GM12864 (cell line): ENCODE data around the gene SSX2IP.

ENCODE experiments used
- DNase-seq: peaks from one replicate; pipeline ENCODE4 v3.0.0-alpha.2; 2011; ENCODE audit warnings: low read depth
- H3K4me3 ChIP-seq: 2 replicates; pipeline ENCODE4 v1.5.1; 2011; ENCODE audit warnings: mild to moderate bottlenecking, low read depth, low read length, control low read depth
- CTCF ChIP-seq: IDR thresholded peaks from 2 replicates; pipeline ENCODE4 v1.5.1; 2011; ENCODE audit warnings: low read depth, mild to moderate bottlenecking, moderate library complexity, low read length, control low read depth, inconsistent platforms; ENCODE audit errors: missing control alignments

SSX2IP gene

GRCh38 chr1:84711121-84711520 is 20.9 kb upstream of the SSX2IP start:
- TF ChIP-seq CTCF = no peak
- DNase-seq = no peak
- no peak overlapping the region for H3K4me3 ChIP-seq

- no peak for TF ChIP-seq CTCF
- H3K4me3 ChIP-seq = no peak overlapping the region
- no peak for DNase-seq
Measured at GRCh38 chr1:84709131-84709530, 18.9 kb upstream of the SSX2IP start.

GRCh38 chr1:84708031-84708430 is 17.8 kb upstream of the SSX2IP start:
- no peak for DNase-seq
- no peak for TF ChIP-seq CTCF
- no peak overlapping the region for H3K4me3 ChIP-seq

- no peak overlapping the region for H3K4me3 ChIP-seq
- no peak for TF ChIP-seq CTCF
- DNase-seq = no peak
Measured at GRCh38 chr1:84705513-84705912, 15.3 kb upstream of the SSX2IP start.

- DNase-seq = no peak
- no peak overlapping the region for H3K4me3 ChIP-seq
- no peak for TF ChIP-seq CTCF
Measured at GRCh38 chr1:84704872-84705417, 14.7 kb upstream of the SSX2IP start.

GRCh38 chr1:84703431-84703830 is 13.2 kb upstream of the SSX2IP start:
- TF ChIP-seq CTCF = no peak
- DNase-seq = no peak
- no peak overlapping the region for H3K4me3 ChIP-seq

- no peak for TF ChIP-seq CTCF
- no peak for DNase-seq
- no peak overlapping the region for H3K4me3 ChIP-seq
Measured at GRCh38 chr1:84702143-84702542, 11.9 kb upstream of the SSX2IP start.
